Measurements from ENCODE around the gene ABI3.

Gene ABI3

DNA sequence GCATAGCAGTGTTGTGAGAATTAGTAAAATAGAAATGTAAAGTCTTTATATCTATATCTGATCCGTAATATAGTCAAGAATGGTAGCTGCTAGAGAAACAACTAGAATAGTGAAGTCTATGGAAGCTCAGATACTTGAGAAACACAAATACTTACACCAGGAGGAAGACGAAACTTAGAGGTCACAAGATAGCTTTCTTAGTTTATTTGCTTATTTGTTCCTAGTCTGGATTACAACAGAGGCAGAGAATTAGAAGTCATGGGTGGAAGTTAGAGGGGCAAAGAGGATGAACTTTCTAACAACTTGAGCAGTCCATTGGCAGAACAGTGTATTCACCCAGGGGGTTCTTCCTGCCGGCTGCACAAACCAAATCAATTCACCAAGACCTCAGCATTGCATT lies 14.0 kb upstream of the ABI3 start:
- no peak for FAIRE-seq
- DNase-seq (ENCODE audit: insufficient read length, low spot score) = no peak

GRCh38 chr17:49197346-49197998 lies 13.0 kb upstream of the ABI3 start:
- no peak for DNase-seq (ENCODE audit: insufficient read length, low spot score)
- no peak for FAIRE-seq

- no peak for FAIRE-seq
- DNase-seq (ENCODE audit: insufficient read length, low spot score) = no peak
These were observed 12.3 kb upstream of the ABI3 start for GRCh38 chr17:49198211-49198610.

DNA sequence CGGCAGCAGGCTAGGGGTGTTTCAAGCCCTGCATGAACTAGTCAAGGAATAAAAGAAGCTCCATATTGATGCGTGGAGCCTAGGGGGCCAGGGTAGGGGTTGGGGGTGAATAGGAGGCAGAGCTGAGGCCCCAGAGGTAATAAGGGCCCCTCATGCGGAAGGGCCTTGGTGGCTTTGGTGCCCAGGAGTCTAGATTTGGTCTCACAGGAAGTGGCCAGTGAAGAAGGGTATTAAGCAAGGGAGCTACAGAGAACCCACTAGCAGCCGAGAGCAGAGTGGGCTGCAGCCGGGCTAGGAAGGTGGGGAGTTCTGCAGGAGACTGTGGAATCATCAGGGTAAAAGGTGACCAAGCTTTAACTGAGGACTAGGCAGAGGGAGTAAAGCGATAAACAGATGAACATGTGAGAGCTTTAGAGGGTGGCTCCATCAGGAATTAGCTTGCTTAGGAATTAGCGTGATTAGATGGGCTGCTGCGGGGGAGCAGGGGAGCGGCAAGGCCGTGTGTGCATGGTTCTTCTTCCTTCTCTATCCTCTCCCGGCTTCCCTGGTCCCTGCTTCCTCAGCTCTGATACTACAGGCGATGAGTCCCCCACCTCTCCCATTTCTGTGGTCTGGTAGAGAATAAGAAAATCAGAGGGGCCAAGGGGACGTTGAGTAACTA lies 10.0 kb upstream of the ABI3 start:
- DNase-seq (ENCODE audit: insufficient read length, low spot score) = no peak
- FAIRE-seq = no peak

GRCh38 chr17:49201481-49201927 lies 9.0 kb upstream of the ABI3 start:
- no peak for FAIRE-seq

GRCh38 chr17:49203796-49204195 lies 6.7 kb upstream of the ABI3 start:
- DNase-seq (ENCODE audit: insufficient read length, low spot score) = no peak
- FAIRE-seq = no peak

More at GRCh38 chr17:49201481-49201927, 9.0 kb upstream of the ABI3 start:
- no peak for DNase-seq (ENCODE audit: insufficient read length, low spot score)

DNA sequence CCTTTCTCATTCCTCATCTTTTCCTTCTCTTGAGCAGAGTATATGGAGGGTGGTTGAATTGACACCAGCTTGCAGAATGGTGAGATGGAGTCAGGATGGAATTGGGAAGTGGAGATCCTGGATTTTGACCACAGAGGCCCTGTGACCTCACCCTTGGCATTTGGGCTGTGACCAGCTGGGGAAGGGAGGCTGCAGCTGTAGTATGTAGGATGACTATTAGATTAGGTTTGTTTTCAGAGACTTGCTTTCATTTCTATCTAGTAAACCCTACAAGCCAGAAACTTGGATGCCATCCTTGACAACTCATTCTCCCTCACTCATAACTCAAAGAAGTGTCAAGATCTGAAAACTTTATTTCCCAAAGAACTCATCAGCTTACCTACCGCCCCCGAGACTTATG lies 6.0 kb upstream of the ABI3 start:
- FAIRE-seq = peak; percentile 36
- no peak for DNase-seq (ENCODE audit: insufficient read length, low spot score)

- peak; percentile 52 for DNase-seq (ENCODE audit: insufficient read length, low spot score)
- peak; percentile 36 for FAIRE-seq
These were observed 1.4 kb upstream of the ABI3 start for GRCh38 chr17:49209061-49209571.

- DNase-seq (ENCODE audit: insufficient read length, low spot score) (no peak), FAIRE-seq (no peak)
These were observed 2.9 kb downstream of the ABI3 start for GRCh38 chr17:49213399-49213798.

GRCh38 chr17:49213847-49214246 lies 3.3 kb downstream of the ABI3 start:
- no peak for FAIRE-seq
- DNase-seq (ENCODE audit: insufficient read length, low spot score) = no peak

- FAIRE-seq (no peak), DNase-seq (ENCODE audit: insufficient read length, low spot score) (no peak)
These were observed 4.3 kb downstream of the ABI3 start for GRCh38 chr17:49214676-49215360.

- FAIRE-seq (no peak), DNase-seq (ENCODE audit: insufficient read length, low spot score) (no peak)
These were observed 6.0 kb downstream of the ABI3 start for GRCh38 chr17:49216482-49216881.

DNA sequence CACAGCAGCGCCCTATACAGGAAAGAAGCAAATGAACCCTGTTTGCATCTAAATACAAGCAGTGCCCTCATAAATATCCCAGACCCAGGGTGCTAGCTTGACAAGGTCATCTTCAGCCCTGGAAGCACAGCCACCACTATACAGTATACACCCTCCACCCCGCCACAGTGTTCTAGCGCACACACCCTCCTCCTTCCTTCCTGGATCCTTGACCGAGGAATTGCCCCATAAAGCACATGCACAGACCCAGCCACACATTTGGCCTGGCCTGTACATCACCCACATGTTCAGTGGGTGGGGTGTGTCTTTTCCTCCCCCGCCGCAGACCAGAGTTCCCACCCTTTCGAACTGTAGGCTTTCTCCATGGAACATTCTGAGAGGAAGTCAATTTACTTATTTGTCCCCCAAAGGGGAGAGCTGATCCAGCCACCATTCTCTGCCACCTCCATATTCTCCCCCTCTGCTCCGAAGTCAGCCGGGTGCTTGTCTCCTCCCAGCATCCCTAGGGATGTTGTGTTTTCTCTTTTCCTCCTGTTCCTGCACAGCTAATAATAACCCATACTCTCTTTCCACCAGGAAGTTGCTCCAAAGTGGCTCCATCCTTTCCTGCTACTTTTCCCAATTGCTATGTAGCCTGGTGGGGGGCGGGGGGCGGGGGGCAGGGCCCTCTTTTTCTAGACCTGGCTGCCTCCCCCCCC lies 6.6 kb downstream of the ABI3 start:
- FAIRE-seq (peak; percentile 38), DNase-seq (ENCODE audit: insufficient read length, low spot score) (no peak)

DNA sequence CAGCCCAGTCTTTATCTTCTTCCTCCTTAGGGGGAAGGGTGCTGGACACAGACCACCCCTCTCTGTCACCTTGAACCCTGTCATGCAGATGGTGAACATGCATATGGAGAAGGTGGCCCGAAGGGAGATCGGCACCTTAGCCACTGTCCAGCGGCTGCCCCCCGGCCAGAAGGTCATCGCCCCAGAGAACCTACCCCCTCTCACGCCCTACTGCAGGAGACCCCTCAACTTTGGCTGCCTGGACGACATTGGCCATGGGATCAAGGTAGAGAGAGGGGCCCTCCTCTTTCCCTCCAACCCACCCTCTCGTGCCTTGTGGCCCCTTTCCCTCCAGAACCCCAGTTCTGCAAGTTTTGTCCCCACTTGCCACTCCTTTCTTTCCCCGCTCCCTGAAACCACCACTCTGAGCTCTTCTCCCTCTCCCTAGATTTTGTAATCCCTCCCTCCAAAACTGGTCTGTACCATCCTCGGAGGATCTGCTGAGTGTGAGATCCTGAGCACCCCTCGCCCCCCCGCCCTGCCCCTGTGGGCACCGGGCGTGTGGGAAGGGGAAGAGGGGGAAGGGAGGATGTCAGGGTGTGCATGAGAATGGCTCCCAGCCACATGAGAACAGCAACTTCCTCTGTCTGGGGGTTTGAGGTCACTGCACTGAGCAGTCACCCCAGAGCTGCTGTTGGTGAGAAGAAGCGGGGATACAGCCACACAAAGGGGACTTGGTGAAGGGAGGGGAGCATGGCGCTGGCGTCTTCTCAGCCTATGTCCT lies 7.3 kb downstream of the ABI3 start:
- no peak for DNase-seq (ENCODE audit: insufficient read length, low spot score)
- no peak for FAIRE-seq

DNA sequence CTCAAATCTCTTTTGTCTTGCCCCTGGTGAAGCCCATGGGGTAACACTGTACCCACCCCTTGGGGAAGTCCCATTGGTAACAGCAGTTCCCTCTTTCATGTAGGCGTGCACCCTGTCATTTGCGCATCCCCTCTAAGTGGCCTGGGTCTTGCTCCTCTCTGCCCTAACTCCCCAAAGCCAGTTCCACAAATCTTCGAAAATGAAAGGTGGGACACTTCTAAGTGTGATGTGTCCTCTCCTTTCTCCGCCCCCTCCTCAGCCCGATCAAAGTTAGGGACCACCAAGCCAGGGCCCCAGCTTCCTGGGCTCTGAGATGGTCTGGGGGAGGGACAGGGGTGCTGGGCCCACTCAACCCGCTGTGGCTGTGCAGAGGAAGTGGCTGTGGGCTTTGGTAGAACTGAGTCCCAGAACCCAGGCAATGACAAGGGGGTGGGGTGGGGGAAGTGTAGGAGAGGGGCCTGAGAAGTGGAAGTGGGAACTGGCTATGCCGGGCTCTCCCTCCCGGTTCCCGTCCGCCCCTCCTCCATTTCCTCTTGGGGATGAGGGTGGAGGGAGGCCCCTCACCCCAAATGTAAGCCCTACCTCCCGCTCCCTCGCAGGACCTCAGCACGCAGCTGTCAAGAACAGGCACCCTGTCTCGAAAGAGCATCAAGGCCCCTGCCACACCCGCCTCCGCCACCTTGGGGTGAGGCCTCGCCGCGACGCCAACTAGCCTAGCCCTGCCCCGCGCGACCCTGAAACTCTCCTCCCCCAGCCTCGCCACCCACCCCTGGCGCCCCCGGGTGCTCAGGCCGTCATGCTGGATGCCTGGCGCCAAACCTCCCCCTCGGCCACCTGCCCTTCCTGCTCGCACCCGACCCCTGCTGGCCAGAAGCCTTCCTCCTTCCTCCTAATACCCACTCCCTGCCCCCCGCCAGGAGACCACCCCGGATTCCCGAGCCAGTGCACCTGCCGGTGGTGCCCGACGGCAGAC lies 8.7 kb downstream of the ABI3 start:
- peak; percentile 74 for FAIRE-seq

GRCh38 chr17:49219987-49220386 lies 9.5 kb downstream of the ABI3 start:
- FAIRE-seq (no peak), DNase-seq (ENCODE audit: insufficient read length, low spot score) (no peak)

More for the DNA sequence above, 8.7 kb downstream of the ABI3 start:
- no peak for DNase-seq (ENCODE audit: insufficient read length, low spot score)

- DNase-seq (ENCODE audit: insufficient read length, low spot score) (no peak), FAIRE-seq (no peak)
These were observed 12.6 kb downstream of the ABI3 start for GRCh38 chr17:49223168-49223516.

- FAIRE-seq (peak; percentile 97), DNase-seq (ENCODE audit: insufficient read length, low spot score) (peak; percentile 86)
These were observed 13.2 kb downstream of the ABI3 start for GRCh38 chr17:49223517-49224197.
